NCI-H446 treated with DMSO at 0.1 percent for 48 hours (cell line): ENCODE data around the gene CDKN2AIP.
"Not testable (repeated sequence)": the region's sequence is repeated elsewhere in the genome, so short reads cannot be mapped to it uniquely, and the experiment has no call there.

Experiments
- DNase-seq: peaks from one replicate; lab custom pipeline; 2025; lab: John Stamatoyannopoulos, UW

Gene CDKN2AIP

GRCh38 chr4:183413234-183414200 lies 30.9 kb upstream of the CDKN2AIP start:
- no peak for DNase-seq

- no peak for DNase-seq
Observed at GRCh38 chr4:183416879-183417755, 27.3 kb upstream of the CDKN2AIP start.

- no peak for DNase-seq
Observed at GRCh38 chr4:183422962-183423631, 21.3 kb upstream of the CDKN2AIP start.

GRCh38 chr4:183424109-183424744 lies 20.2 kb upstream of the CDKN2AIP start:
- no peak for DNase-seq

- DNase-seq, result no peak
Observed at GRCh38 chr4:183426507-183426906, 17.9 kb upstream of the CDKN2AIP start.

- DNase-seq, result no peak
Observed at GRCh38 chr4:183429489-183429888, 14.9 kb upstream of the CDKN2AIP start.

- DNase-seq, result no peak
Observed at GRCh38 chr4:183430317-183430993, 14.0 kb upstream of the CDKN2AIP start.

GRCh38 chr4:183430994-183431347 lies 13.5 kb upstream of the CDKN2AIP start:
- DNase-seq, result no peak

GRCh38 chr4:183431614-183432013 lies 12.8 kb upstream of the CDKN2AIP start:
- DNase-seq, result no peak

GRCh38 chr4:183433183-183433582 lies 11.3 kb upstream of the CDKN2AIP start:
- DNase-seq, result not testable (repeated sequence)

GRCh38 chr4:183434264-183434663 lies 10.2 kb upstream of the CDKN2AIP start:
- no peak for DNase-seq

GRCh38 chr4:183434666-183435190 lies 9.7 kb upstream of the CDKN2AIP start:
- no peak for DNase-seq

GRCh38 chr4:183435803-183436202 lies 8.6 kb upstream of the CDKN2AIP start:
- no peak for DNase-seq

GRCh38 chr4:183436417-183436816 lies 8.0 kb upstream of the CDKN2AIP start:
- no peak for DNase-seq

- DNase-seq, result no peak
Observed at GRCh38 chr4:183437452-183437851, 7.0 kb upstream of the CDKN2AIP start.

GRCh38 chr4:183438458-183439113 lies 5.8 kb upstream of the CDKN2AIP start:
- DNase-seq, result no peak

- no peak for DNase-seq
Observed at GRCh38 chr4:183441276-183441675, 3.2 kb upstream of the CDKN2AIP start.

GRCh38 chr4:183443655-183444213 lies 702 bp upstream of the CDKN2AIP start:
- peak; percentile 43 for DNase-seq

GRCh38 chr4:183445097-183445428 lies 627 bp downstream of the CDKN2AIP start:
- DNase-seq, result no peak

- no peak for DNase-seq
Observed at GRCh38 chr4:183447646-183448045, 3.2 kb downstream of the CDKN2AIP start.
